GM21515 (cell line): ENCODE data around the gene PDZRN3.
A peak's percentile ranks its signal among the peaks of the same experiment; 100 is the strongest.

Source experiments
- ATAC-seq: cut with Tn5 transposase; IDR thresholded peaks from one replicate; pipeline ENCODE4 v1.9.1; 2021; ENCODE audit not compliant: unreplicated experiment

Gene PDZRN3

GRCh38 chr3:73525591-73525990 is 99.2 kb downstream of the PDZRN3 start:
- no peak for ATAC-seq

- ATAC-seq = no peak
Observed at GRCh38 chr3:73523661-73524060, 101.1 kb downstream of the PDZRN3 start.

- ATAC-seq = no peak
Observed at GRCh38 chr3:73521734-73522336, 102.9 kb downstream of the PDZRN3 start.

- no peak for ATAC-seq
Observed at GRCh38 chr3:73520931-73521461, 103.7 kb downstream of the PDZRN3 start.

- no peak for ATAC-seq
Observed at GRCh38 chr3:73516631-73517030, 108.1 kb downstream of the PDZRN3 start.

- ATAC-seq = no peak
Observed at GRCh38 chr3:73513260-73513659, 111.5 kb downstream of the PDZRN3 start.

GRCh38 chr3:73511571-73512525 is 112.9 kb downstream of the PDZRN3 start:
- no peak for ATAC-seq

- no peak for ATAC-seq
Observed at GRCh38 chr3:73510784-73511183, 114.0 kb downstream of the PDZRN3 start.

- ATAC-seq = no peak
Observed at GRCh38 chr3:73510334-73510733, 114.4 kb downstream of the PDZRN3 start.

GRCh38 chr3:73509816-73510215 is 114.9 kb downstream of the PDZRN3 start:
- ATAC-seq = no peak

GRCh38 chr3:73509066-73509465 is 115.7 kb downstream of the PDZRN3 start:
- ATAC-seq = no peak

- peak; percentile 49 for ATAC-seq
Observed at GRCh38 chr3:73508330-73508954, 116.3 kb downstream of the PDZRN3 start.

GRCh38 chr3:73504852-73505251 is 119.9 kb downstream of the PDZRN3 start:
- no peak for ATAC-seq

GRCh38 chr3:73504239-73504638 is 120.5 kb downstream of the PDZRN3 start:
- ATAC-seq = no peak

- peak; percentile 64 for ATAC-seq
Observed at GRCh38 chr3:73503781-73504180, 121.0 kb downstream of the PDZRN3 start.

- peak; percentile 78 for ATAC-seq
Observed at GRCh38 chr3:73502609-73503583, 121.8 kb downstream of the PDZRN3 start.

GRCh38 chr3:73500321-73500720 is 124.4 kb downstream of the PDZRN3 start:
- no peak for ATAC-seq

- ATAC-seq = no peak
Observed at GRCh38 chr3:73499787-73500186, 125.0 kb downstream of the PDZRN3 start.

GRCh38 chr3:73498764-73499622 is 125.7 kb downstream of the PDZRN3 start:
- ATAC-seq = no peak
